CD14-positive monocyte (primary cell): ENCODE measurements around the gene IPPK. TPM values are rescaled to one million over a fixed set of nuclear protein-coding genes. Genes with fewer than 3 reads are reported as not detected.

ENCODE experiments used
- DNase-seq, 3 donors: peaks; one replicate each; pipeline ENCODE4 v3.0.0-alpha.2; 2011 to 2022
- H2AFZ ChIP-seq: 2 replicates; pipeline ENCODE4 v1.6.0; 2012; ENCODE audit warnings: mild to moderate bottlenecking, low read depth, low read length, inconsistent platforms; ENCODE audit not compliant: insufficient read depth, poor library complexity, severe bottlenecking
- H3K27ac ChIP-seq, 2 donors: 1 replicate in 1 of 2; 2 replicates in 1 of 2; pipeline ENCODE4 v1.5.1; 2012 to 2013; ENCODE audit warnings: low read length in 2 of 2, control low read depth in 1 of 2, inconsistent platforms in 1 of 2, low read depth in 1 of 2, mild to moderate bottlenecking in 1 of 2
- H3K27me3 ChIP-seq, 2 donors: one replicate each; pipeline versions ENCODE4 v1.6.0 to v1.6.1; 2011 to 2013; ENCODE audit warnings: low read length in 2 of 2; ENCODE audit not compliant: control insufficient read depth in 2 of 2, insufficient read depth in 2 of 2
- H3K36me3 ChIP-seq, 2 donors: replicated peaks in 1 of 2; 1 replicate in 1 of 2; 2 replicates in 1 of 2; pipeline versions ENCODE4 v1.5.1 to v1.6.1; 2012 to 2013; ENCODE audit warnings: low read length in 2 of 2, control low read depth in 1 of 2, inconsistent platforms in 1 of 2, mild to moderate bottlenecking in 1 of 2; ENCODE audit not compliant: insufficient read depth in 2 of 2, control insufficient read depth in 1 of 2
- H3K4me1 ChIP-seq, 2 donors: 1 replicate in 1 of 2; 2 replicates in 1 of 2; pipeline versions ENCODE4 v1.5.1 to v1.6.1; 2012 to 2013; ENCODE audit warnings: low read length in 2 of 2, control low read depth in 1 of 2, inconsistent platforms in 1 of 2, mild to moderate bottlenecking in 1 of 2, moderate library complexity in 1 of 2; ENCODE audit not compliant: insufficient read depth in 2 of 2, control insufficient read depth in 1 of 2
- H3K4me2 ChIP-seq: replicated peaks from 2 replicates; pipeline ENCODE3; 2012; ENCODE audit warnings: low read length, moderate library complexity, mild to moderate bottlenecking; ENCODE audit not compliant: poor library complexity, severe bottlenecking; ENCODE audit errors: extremely low read depth
- H3K4me3 ChIP-seq, 3 experiments: fragments of 200-600 bp in 1 of 3; sonication (generic) in 1 of 3; replicated peaks in 1 of 3; 1 replicate in 2 of 3; 2 replicates in 1 of 3; pipeline ENCODE4 v1.5.1; 2011 to 2013; ENCODE audit warnings: low read length in 3 of 3, mild to moderate bottlenecking in 3 of 3, control low read depth in 2 of 3, low read depth in 2 of 3, inconsistent platforms in 1 of 3, moderate library complexity in 1 of 3
- H3K79me2 ChIP-seq: 2 replicates; pipeline ENCODE4 v1.6.0; 2012; ENCODE audit warnings: mild to moderate bottlenecking, control low read depth, inconsistent platforms, low read length, moderate library complexity; ENCODE audit not compliant: insufficient read depth
- H3K9ac ChIP-seq: 2 replicates; pipeline ENCODE4 v1.6.0; 2017; ENCODE audit warnings: low read length, mild to moderate bottlenecking; ENCODE audit not compliant: insufficient read depth, poor library complexity, severe bottlenecking
- H3K9me3 ChIP-seq, 2 donors: replicated peaks in 1 of 2; 1 replicate in 1 of 2; 2 replicates in 1 of 2; pipeline versions ENCODE4 v1.5.1 to v1.6.1; 2012 to 2013; ENCODE audit warnings: low read length in 2 of 2, control low read depth in 1 of 2; ENCODE audit not compliant: control insufficient read depth in 1 of 2, insufficient read depth in 1 of 2
- H4K20me1 ChIP-seq: 2 replicates; pipeline ENCODE4 v1.6.0; 2012; ENCODE audit warnings: mild to moderate bottlenecking, low read length, control low read depth, moderate library complexity; ENCODE audit not compliant: insufficient read depth
- H3K27ac Mint-ChIP-seq, 7 donors: one replicate each; pipeline ENCODE4 v1.8.0; 2020; ENCODE audit warnings: mild to moderate bottlenecking in 7 of 7, mixed read lengths in 7 of 7, moderate library complexity in 6 of 7, inconsistent platforms in 2 of 7
- H3K27me3 Mint-ChIP-seq, 3 donors: one replicate each; pipeline ENCODE4 v1.8.0; 2021 to 2022; ENCODE audit warnings: low read depth in 3 of 3, mild to moderate bottlenecking in 3 of 3, mixed read lengths in 3 of 3, moderate library complexity in 3 of 3, inconsistent platforms in 1 of 3
- H3K36me3 Mint-ChIP-seq, 2 donors: one replicate each; pipeline ENCODE4 v1.8.0; 2020; ENCODE audit warnings: mixed read lengths in 2 of 2, inconsistent platforms in 1 of 2, mild to moderate bottlenecking in 1 of 2
- H3K4me1 Mint-ChIP-seq: one replicate; pipeline ENCODE4 v1.8.0; 2020; ENCODE audit warnings: mild to moderate bottlenecking, mixed read lengths
- H3K4me3 Mint-ChIP-seq, 2 donors: one replicate each; pipeline ENCODE4 v1.8.0; 2020; ENCODE audit warnings: mild to moderate bottlenecking in 2 of 2, mixed read lengths in 2 of 2, moderate library complexity in 1 of 2
- H3K9me3 Mint-ChIP-seq, 7 donors: one replicate each; pipeline ENCODE4 v1.8.0; 2020 to 2022; ENCODE audit warnings: mixed read lengths in 7 of 7, mild to moderate bottlenecking in 6 of 7, moderate library complexity in 6 of 7, inconsistent platforms in 2 of 7
- WGBS: methylation state at CpG from one replicate; pipeline ENCODE4 v1.1.5; 2013; ENCODE audit warnings: missing lambda C conversion rate; ENCODE audit not compliant: insufficient coverage; 5-methylcytosine and 5-hydroxymethylcytosine counted together
- intact Hi-C, 2 donors: fragments of 100-400 bp; cut with micrococcal nuclease; formaldehyde crosslinking; loops; one replicate each; pipeline versions ENCODE4 v1.15.0 to v1.15.1; 2023
- polyA plus RNA-seq, 3 donors: library from polyadenylated mRNA; depleted of rRNA in 1 of 3; unstranded in 2 of 3; stranded (reverse) in 1 of 3; fragments of 300-500 nt in 2 of 3; fragments of >200 nt in 1 of 3; fragmentation: Illumina TruSeq in 2 of 3; gene quantifications; 1 replicate in 2 of 3; 2 replicates in 1 of 3; pipeline ENCODE4 v1.2.3, GENCODE V29; 2012 to 2021
- TF ChIP-seq, protein P1 (sequence below): fragments of 200-600 bp; IDR thresholded peaks from one replicate; pipeline ENCODE4 v1.8.0; 2022; ENCODE audit warnings: antibody characterized with exemption, mild to moderate bottlenecking

The IPPK gene
- polyA plus RNA-seq, 3 donors: 1.9 to 11.6 (median 3.2) TPM

DNA sequence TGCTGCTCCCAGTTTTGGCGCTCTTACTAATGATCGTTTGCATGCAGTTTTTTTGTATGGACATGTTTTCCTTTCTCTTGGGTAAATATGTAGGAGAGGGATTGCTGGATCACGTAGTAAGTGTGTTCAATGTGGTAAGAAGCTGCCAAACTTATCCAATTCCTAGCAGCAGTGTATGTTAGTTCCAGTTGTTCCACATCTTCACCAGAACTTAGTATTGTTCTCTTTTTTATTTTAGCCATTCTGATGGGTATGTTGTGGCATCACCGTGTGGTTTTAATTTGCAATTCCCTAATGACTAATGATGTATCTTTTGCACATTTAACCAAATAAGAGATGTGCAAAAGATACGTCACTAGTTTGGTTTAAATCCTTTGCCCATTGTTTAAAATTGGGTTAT lies 65.9 kb downstream of the IPPK start:
- Histone ChIP-seq H3K79me2 (no peaks in the 10 kb centered on the region), H3K27ac (no peak overlapping the region), H3K9me3 (peaks cover 6 to 14% of the 10 kb centered on the region in 2 donors), H2AFZ (no peak overlapping the region), H3K9ac (no peak overlapping the region), H3K4me1 (no peaks in the 10 kb centered on the region), H3K36me3 (no peaks in the 10 kb centered on the region), H3K27me3 (no peaks in the 10 kb centered on the region), H4K20me1 (no peaks in the 10 kb centered on the region), H3K4me2 (no peak overlapping the region), H3K4me3 (no peak overlapping the region)
- H3K27me3 Mint-ChIP-seq: peaks cover 0 to 2% (median 0%) of the 10 kb centered on the region in 3 donors
- intact Hi-C loops: no loop called here
- H3K27ac Mint-ChIP-seq: no peak overlapping the region
- H3K36me3 Mint-ChIP-seq: peaks cover 0 to 3% of the 10 kb centered on the region in 2 donors
- no peak for DNase-seq
- TF ChIP-seq, protein P1, sequence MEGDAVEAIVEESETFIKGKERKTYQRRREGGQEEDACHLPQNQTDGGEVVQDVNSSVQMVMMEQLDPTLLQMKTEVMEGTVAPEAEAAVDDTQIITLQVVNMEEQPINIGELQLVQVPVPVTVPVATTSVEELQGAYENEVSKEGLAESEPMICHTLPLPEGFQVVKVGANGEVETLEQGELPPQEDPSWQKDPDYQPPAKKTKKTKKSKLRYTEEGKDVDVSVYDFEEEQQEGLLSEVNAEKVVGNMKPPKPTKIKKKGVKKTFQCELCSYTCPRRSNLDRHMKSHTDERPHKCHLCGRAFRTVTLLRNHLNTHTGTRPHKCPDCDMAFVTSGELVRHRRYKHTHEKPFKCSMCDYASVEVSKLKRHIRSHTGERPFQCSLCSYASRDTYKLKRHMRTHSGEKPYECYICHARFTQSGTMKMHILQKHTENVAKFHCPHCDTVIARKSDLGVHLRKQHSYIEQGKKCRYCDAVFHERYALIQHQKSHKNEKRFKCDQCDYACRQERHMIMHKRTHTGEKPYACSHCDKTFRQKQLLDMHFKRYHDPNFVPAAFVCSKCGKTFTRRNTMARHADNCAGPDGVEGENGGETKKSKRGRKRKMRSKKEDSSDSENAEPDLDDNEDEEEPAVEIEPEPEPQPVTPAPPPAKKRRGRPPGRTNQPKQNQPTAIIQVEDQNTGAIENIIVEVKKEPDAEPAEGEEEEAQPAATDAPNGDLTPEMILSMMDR: no peak
- H3K4me1 Mint-ChIP-seq: no peaks in the 10 kb centered on the region
- H3K4me3 Mint-ChIP-seq: no peak overlapping the region
- 100% methylated on average over 2 of the region's 5 CpGs for WGBS
- H3K9me3 Mint-ChIP-seq: peaks cover 3 to 21% (median 10%) of the 10 kb centered on the region in 7 donors

DNA sequence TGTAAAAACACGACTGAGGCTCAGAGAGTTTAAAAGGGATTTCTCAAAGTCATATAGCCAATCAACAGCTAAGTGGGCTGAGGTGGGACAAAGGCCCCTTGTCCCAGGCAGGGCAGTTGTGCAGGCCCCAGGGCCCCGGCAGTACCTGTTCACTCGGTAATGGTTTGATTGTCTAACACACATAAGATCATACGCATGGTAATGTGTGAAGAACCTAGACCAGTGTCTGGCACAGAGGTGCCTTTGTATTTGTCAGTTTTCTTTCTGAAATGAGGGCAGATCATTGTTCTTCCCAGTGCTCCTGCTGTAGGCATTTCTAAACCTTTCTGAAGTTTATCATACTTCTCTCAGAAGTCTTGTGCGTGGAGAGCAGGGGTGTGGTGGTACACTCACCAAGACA lies 66.8 kb downstream of the IPPK start:
- Histone ChIP-seq H3K9ac (no peak overlapping the region), H3K79me2 (no peaks in the 10 kb centered on the region), H3K9me3 (peaks cover 6 to 14% of the 10 kb centered on the region in 2 donors), H2AFZ (no peak overlapping the region), H3K4me3 (no peak overlapping the region), H3K4me1 (peaks cover 2 to 4% of the 10 kb centered on the region in 2 donors), H4K20me1 (no peaks in the 10 kb centered on the region), H3K27me3 (no peaks in the 10 kb centered on the region), H3K4me2 (no peak overlapping the region), H3K27ac (no peak overlapping the region), H3K36me3 (no peaks in the 10 kb centered on the region)
- 93% methylated on average over 3 of the region's 5 CpGs for WGBS
- Mint-ChIP-seq H3K36me3 (peaks cover 0 to 3% of the 10 kb centered on the region in 2 donors), H3K4me3 (no peak overlapping the region), H3K27ac (no peak overlapping the region), H3K4me1 (peaks cover 1% of the 10 kb centered on the region), H3K27me3 (peaks cover 0 to 2% (median 0%) of the 10 kb centered on the region in 3 donors), H3K9me3 (peaks cover 3 to 21% (median 10%) of the 10 kb centered on the region in 7 donors)
- intact Hi-C loops: no loop called here
- TF ChIP-seq, protein P1: no peak
- DNase-seq: no peak
